Measurements from ENCODE around the gene SUCO.

SUCO gene

GRCh38 chr1:172647987-172648386, 115.0 kb downstream of the SUCO start:
- no peak for DNase-seq (ENCODE audit: low read depth in 2 of 2)

- no peak for DNase-seq (ENCODE audit: low read depth in 2 of 2)
These were observed 117.7 kb downstream of the SUCO start for GRCh38 chr1:172650474-172651193.

DNA sequence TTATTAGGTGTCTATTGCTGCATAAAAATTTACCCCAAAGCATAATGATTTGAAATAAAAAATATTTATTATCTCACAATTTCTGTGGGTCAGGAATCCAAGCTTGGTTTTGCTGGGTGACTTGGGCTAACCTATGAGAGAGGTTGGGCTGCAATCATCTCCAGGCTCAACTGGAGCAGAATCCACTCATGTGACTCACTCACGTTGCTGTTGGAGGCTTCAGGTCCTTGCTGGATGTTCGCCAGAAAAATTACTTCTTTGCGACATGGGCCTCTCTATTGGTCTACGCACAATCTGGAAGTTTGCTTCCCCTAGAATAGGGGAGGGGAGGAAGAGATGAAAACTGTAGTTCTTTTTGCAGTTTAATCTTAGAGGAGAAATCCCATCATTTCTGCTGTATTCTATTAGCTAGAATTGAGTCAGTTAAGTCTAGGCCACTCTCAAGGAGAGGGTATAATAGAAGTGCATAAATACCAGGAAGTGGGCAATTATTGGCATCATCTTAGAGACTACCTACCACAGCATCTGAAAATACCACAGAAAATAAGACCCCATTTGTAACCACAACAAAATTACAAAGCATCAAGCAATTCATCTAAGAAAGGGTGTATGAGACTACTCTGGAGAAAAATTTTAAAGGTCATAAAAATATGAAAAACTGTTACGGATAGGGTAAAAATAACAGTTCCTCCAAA, 120.2 kb downstream of the SUCO start:
- DNase-seq (ENCODE audit: low read depth in 2 of 2) = no peak

GRCh38 chr1:172654535-172654934, 121.6 kb downstream of the SUCO start:
- DNase-seq (ENCODE audit: low read depth in 2 of 2) = no peak

- DNase-seq (ENCODE audit: low read depth in 2 of 2) = no peak
These were observed 123.6 kb downstream of the SUCO start for GRCh38 chr1:172656576-172656975.

DNA sequence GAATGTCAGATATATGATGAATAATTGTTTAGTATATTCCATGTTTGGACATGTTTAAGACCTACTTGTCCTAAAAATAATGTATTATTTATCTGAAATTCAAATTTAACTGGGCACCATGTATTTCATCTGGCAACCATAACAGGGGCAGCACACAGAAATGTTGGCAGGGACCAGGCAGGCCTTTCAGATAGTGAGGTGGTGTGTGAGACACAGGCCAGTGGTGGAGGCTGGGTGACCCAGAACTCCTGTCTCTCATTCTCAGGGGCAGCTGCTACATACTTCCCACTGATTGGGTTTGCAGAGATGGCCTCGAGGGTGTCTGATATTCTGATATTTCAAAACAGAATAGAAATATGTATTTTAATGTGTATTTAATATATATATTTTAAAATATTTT, 124.6 kb downstream of the SUCO start:
- no peak for DNase-seq (ENCODE audit: low read depth in 2 of 2)

GRCh38 chr1:172658871-172659453, 126.0 kb downstream of the SUCO start, which contains the start of gene FASLG:
FASLG (plus strand) TSS chr1:172659103; CDS start chr1:172659202, 99 bp downstream.
- DNase-seq (ENCODE audit: low read depth in 2 of 2) = no peak

GRCh38 chr1:172661107-172661506, 128.2 kb downstream of the SUCO start:
- no peak for DNase-seq (ENCODE audit: low read depth in 2 of 2)
